GM23338 (cell line): Measurements from ENCODE around the gene R3HDM2. TPM values are rescaled to one million over a fixed set of nuclear protein-coding genes. Genes with fewer than 3 reads are reported as not detected.

ENCODE experiments used
- ATAC-seq: fragments of 200-7000 bp; cut with Tn5 transposase; 3 replicates; pipeline ENCODE4 v1.9.1; 2020
- DNase-seq: peaks from one replicate; pipeline ENCODE4 v3.0.0-alpha.2; 2015; ENCODE audit warnings: low spot score
- H2AFZ ChIP-seq: fragments of 200-600 bp; sonication (generic); 2 replicates; pipeline ENCODE4 v1.8.0; 2016; ENCODE audit warnings: antibody characterized with exemption, mild to moderate bottlenecking, moderate library complexity
- H3F3A ChIP-seq: fragments of 200-600 bp; sonication (generic); replicated peaks from 2 replicates; pipeline ENCODE4 v1.8.0; 2017; ENCODE audit warnings: antibody characterized with exemption, mixed run types, low read depth
- H3K27ac ChIP-seq: fragments of 200-600 bp; sonication (generic); 2 replicates; pipeline ENCODE4 v1.6.1; 2016; ENCODE audit warnings: low read depth
- H3K27me3 ChIP-seq: fragments of 200-600 bp; sonication (generic); 2 replicates; pipeline ENCODE4 v1.8.0; 2016; ENCODE audit warnings: mild to moderate bottlenecking, mixed run types, moderate library complexity; ENCODE audit not compliant: insufficient read depth
- H3K36me3 ChIP-seq: fragments of 200-600 bp; sonication (generic); 2 replicates; pipeline ENCODE4 v1.8.0; 2016; ENCODE audit warnings: mild to moderate bottlenecking; ENCODE audit not compliant: insufficient read depth
- H3K4me1 ChIP-seq: fragments of 200-600 bp; sonication (generic); 2 replicates; pipeline ENCODE4 v1.8.0; 2016; ENCODE audit warnings: mild to moderate bottlenecking, moderate library complexity; ENCODE audit not compliant: insufficient read depth
- H3K4me2 ChIP-seq: fragments of 200-600 bp; sonication (generic); 2 replicates; pipeline ENCODE4 v1.7.1; 2017; ENCODE audit warnings: mixed run types
- H3K4me3 ChIP-seq: fragments of 200-600 bp; sonication (generic); 2 replicates; pipeline ENCODE4 v1.6.1; 2016; ENCODE audit warnings: mixed run types
- H3K79me2 ChIP-seq: fragments of 200-600 bp; sonication (generic); replicated peaks from 2 replicates; pipeline ENCODE4 v1.8.0; 2017; ENCODE audit warnings: mild to moderate bottlenecking; ENCODE audit not compliant: insufficient read depth
- H3K9me2 ChIP-seq: fragments of 200-600 bp; sonication (generic); 2 replicates; pipeline ENCODE4 v1.8.0; 2017; ENCODE audit not compliant: insufficient read depth
- H4K20me1 ChIP-seq: fragments of 200-600 bp; sonication (generic); replicated peaks from 2 replicates; pipeline ENCODE4 v1.8.0; 2017; ENCODE audit warnings: mild to moderate bottlenecking; ENCODE audit not compliant: insufficient read depth
- H3K27ac Mint-ChIP-seq: 2 replicates; pipeline ENCODE4 v1.8.0; 2020; ENCODE audit warnings: inconsistent platforms, mild to moderate bottlenecking, moderate library complexity, mixed read lengths
- H3K27me3 Mint-ChIP-seq: 3 replicates; pipeline ENCODE4 v1.8.0; 2022; ENCODE audit warnings: low read depth, mild to moderate bottlenecking, moderate library complexity, mixed read lengths, inconsistent platforms; ENCODE audit not compliant: insufficient read depth, poor library complexity
- H3K36me3 Mint-ChIP-seq: 3 replicates; pipeline ENCODE4 v1.8.0; 2021; ENCODE audit warnings: low read depth, mild to moderate bottlenecking, inconsistent platforms, moderate library complexity, mixed read lengths
- H3K4me1 Mint-ChIP-seq: 3 replicates; pipeline ENCODE4 v1.8.0; 2020; ENCODE audit warnings: mild to moderate bottlenecking, inconsistent platforms, mixed read lengths
- H3K4me3 Mint-ChIP-seq: 3 replicates; pipeline ENCODE4 v1.8.0; 2021; ENCODE audit warnings: moderate library complexity, mild to moderate bottlenecking, inconsistent platforms, mixed read lengths
- H3K9me3 Mint-ChIP-seq: 3 replicates; pipeline ENCODE4 v1.8.0; 2020; ENCODE audit warnings: moderate library complexity, mild to moderate bottlenecking, inconsistent platforms, mixed read lengths
- CREB1 ChIP-seq: fragments of 250-450 bp; sonication (Bioruptor Pico); IDR thresholded peaks from 2 replicates; pipeline ENCODE4 v1.5.0; 2020; ENCODE audit warnings: low read depth, mild to moderate bottlenecking, moderate library complexity
- EZH2 ChIP-seq: fragments of 200-600 bp; sonication (generic); IDR thresholded peaks from one replicate; pipeline ENCODE4 v1.8.0; 2017; ENCODE audit warnings: antibody characterized with exemption, mild to moderate bottlenecking, low read depth; ENCODE audit not compliant: unreplicated experiment
- EZH2phosphoT487 ChIP-seq: fragments of 200-600 bp; sonication (generic); IDR thresholded peaks from one replicate; pipeline ENCODE4 v1.8.1; 2018; ENCODE audit warnings: antibody characterized with exemption; ENCODE audit not compliant: unreplicated experiment
- JUNB ChIP-seq: IDR thresholded peaks from one replicate; pipeline ENCODE4 v1.6.1; 2016; ENCODE audit warnings: antibody characterized with exemption; ENCODE audit not compliant: unreplicated experiment
- NANOG ChIP-seq: IDR thresholded peaks from 2 replicates; pipeline ENCODE4 v1.6.1; 2016; ENCODE audit warnings: antibody characterized with exemption, borderline replicate concordance
- POLR2AphosphoS5 ChIP-seq: IDR thresholded peaks from 2 replicates; pipeline ENCODE4 v1.6.1; 2016; ENCODE audit warnings: antibody characterized with exemption, low read depth
- REST ChIP-seq: IDR thresholded peaks from one replicate; pipeline ENCODE4 v1.6.1; 2018; ENCODE audit warnings: antibody characterized with exemption; ENCODE audit not compliant: unreplicated experiment
- STAT1 ChIP-seq: IDR thresholded peaks from one replicate; pipeline ENCODE4 v1.6.1; 2016; ENCODE audit warnings: antibody characterized with exemption; ENCODE audit not compliant: unreplicated experiment
- ZNF114 ChIP-seq: fragments of 250-450 bp; sonication (Bioruptor Pico); IDR thresholded peaks from 2 replicates; pipeline ENCODE4 v1.5.0; 2020; ENCODE audit warnings: mild to moderate bottlenecking, moderate library complexity
- ZNF331 ChIP-seq: fragments of 250-450 bp; sonication (Bioruptor Pico); IDR thresholded peaks from 2 replicates; pipeline ENCODE4 v1.5.0; 2020; ENCODE audit warnings: low read depth, mild to moderate bottlenecking, moderate library complexity
- polyA plus RNA-seq: library from polyadenylated mRNA; unstranded; fragments of >200 nt; fragmentation: Nextera tagmentation; extraction: Ambion mirVana; gene quantifications from 2 replicates; pipeline ENCODE4 v1.2.1, GENCODE V29; 2016
- total RNA-seq: library from RNA; depleted of rRNA; stranded (reverse); fragments of >200 nt; shearing (Covaris generic); gene quantifications from 2 replicates; pipeline ENCODE4 v1.2.3, GENCODE V29; 2014
- TF ChIP-seq, protein P1 (sequence below), 2 experiments: fragments of 200-600 bp in 1 of 2; sonication (generic) in 1 of 2; conservative IDR thresholded peaks; 2 replicates each; pipeline versions ENCODE4 v1.5.1 to v1.6.1; 2016 to 2017; ENCODE audit warnings: antibody characterized with exemption in 2 of 2, low read depth in 2 of 2, mild to moderate bottlenecking in 2 of 2, moderate library complexity in 1 of 2
- TF ChIP-seq, protein P2 (sequence below): IDR thresholded peaks from 2 replicates; pipeline ENCODE4 v1.6.1; 2016; ENCODE audit warnings: antibody characterized with exemption

Gene R3HDM2
- total and polyA plus RNA-seq, 2 experiments from 2014 or later: 9.6 to 19.6 TPM

DNA sequence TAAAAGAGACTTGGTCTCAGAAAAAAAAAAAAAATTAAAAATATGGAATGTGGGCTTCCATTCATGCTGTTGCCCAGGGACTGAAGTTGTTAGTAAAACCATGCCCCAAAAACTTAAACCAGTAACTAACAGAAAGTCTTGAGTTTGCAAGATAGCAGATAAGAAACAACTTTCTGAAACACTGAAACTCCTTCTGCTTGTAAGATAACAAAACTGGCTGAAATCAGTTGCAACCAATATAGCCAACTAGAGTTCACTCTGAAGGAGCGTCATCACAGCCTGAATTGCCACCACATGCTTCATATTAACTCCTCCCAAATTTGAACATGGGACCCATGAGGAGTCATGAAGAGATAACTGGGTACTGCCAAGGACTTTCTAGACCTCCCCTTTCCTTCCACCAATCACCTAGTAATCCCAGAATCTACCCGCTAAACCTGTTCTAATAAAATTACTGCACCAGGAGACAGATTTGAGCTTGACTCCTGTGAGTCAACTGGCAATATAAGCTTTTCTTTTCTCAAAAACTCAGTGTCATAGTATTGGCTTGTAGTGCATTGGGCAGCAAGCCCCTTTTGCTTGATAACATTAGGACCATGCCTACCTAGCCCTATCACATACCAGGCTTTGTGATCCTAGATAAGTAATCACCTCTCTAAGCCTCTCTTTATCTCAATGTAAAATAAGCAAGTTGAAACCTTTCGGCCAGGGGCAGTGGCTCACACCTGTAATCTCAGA, 53.6 kb downstream of the R3HDM2 start:
- DNase-seq (peak; percentile 14), ATAC-seq (peak; percentile 39)
- no peaks in the 10 kb centered on the region for H3K36me3 ChIP-seq
- H3K27ac Mint-ChIP-seq: no peak overlapping the region
- no peaks in the 10 kb centered on the region for H3F3A ChIP-seq
- peaks cover 6% of the 10 kb centered on the region for H3K27me3 Mint-ChIP-seq
- H3K4me3 Mint-ChIP-seq: no peak overlapping the region
- H3K27ac ChIP-seq: peak overlapping the region; percentile 4; the same call in 1 of the 2 replicates
- no peak overlapping the region for H2AFZ ChIP-seq
- H3K9me2 ChIP-seq: no peaks in the 10 kb centered on the region
- no peaks in the 10 kb centered on the region for H3K4me1 ChIP-seq
- H3K79me2 ChIP-seq: no peaks in the 10 kb centered on the region
- H3K4me3 ChIP-seq: no peak overlapping the region
- no peak for TF ChIP-seq JUNB
- TF ChIP-seq CREB1: no peak
- TF ChIP-seq, protein P1, sequence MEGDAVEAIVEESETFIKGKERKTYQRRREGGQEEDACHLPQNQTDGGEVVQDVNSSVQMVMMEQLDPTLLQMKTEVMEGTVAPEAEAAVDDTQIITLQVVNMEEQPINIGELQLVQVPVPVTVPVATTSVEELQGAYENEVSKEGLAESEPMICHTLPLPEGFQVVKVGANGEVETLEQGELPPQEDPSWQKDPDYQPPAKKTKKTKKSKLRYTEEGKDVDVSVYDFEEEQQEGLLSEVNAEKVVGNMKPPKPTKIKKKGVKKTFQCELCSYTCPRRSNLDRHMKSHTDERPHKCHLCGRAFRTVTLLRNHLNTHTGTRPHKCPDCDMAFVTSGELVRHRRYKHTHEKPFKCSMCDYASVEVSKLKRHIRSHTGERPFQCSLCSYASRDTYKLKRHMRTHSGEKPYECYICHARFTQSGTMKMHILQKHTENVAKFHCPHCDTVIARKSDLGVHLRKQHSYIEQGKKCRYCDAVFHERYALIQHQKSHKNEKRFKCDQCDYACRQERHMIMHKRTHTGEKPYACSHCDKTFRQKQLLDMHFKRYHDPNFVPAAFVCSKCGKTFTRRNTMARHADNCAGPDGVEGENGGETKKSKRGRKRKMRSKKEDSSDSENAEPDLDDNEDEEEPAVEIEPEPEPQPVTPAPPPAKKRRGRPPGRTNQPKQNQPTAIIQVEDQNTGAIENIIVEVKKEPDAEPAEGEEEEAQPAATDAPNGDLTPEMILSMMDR (conservative IDR thresholded peaks at IDR 0.05; ENCODE audit: low read depth in 2 of 2): no peak
- no peak for TF ChIP-seq STAT1
- no peak for TF ChIP-seq ZNF331 (CRISPR knock-in tag)
- TF ChIP-seq, protein P2, sequence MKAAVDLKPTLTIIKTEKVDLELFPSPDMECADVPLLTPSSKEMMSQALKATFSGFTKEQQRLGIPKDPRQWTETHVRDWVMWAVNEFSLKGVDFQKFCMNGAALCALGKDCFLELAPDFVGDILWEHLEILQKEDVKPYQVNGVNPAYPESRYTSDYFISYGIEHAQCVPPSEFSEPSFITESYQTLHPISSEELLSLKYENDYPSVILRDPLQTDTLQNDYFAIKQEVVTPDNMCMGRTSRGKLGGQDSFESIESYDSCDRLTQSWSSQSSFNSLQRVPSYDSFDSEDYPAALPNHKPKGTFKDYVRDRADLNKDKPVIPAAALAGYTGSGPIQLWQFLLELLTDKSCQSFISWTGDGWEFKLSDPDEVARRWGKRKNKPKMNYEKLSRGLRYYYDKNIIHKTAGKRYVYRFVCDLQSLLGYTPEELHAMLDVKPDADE: no peak
- no peak for TF ChIP-seq POLR2AphosphoS5
- TF ChIP-seq REST: no peak
- H3K27me3 ChIP-seq: no peaks in the 10 kb centered on the region
- no peaks in the 10 kb centered on the region for H3K4me1 Mint-ChIP-seq
- H3K9me3 Mint-ChIP-seq: no peaks in the 10 kb centered on the region
- no peaks in the 10 kb centered on the region for H3K36me3 Mint-ChIP-seq
- no peaks in the 10 kb centered on the region for H4K20me1 ChIP-seq
- no peak overlapping the region for H3K4me2 ChIP-seq

DNA sequence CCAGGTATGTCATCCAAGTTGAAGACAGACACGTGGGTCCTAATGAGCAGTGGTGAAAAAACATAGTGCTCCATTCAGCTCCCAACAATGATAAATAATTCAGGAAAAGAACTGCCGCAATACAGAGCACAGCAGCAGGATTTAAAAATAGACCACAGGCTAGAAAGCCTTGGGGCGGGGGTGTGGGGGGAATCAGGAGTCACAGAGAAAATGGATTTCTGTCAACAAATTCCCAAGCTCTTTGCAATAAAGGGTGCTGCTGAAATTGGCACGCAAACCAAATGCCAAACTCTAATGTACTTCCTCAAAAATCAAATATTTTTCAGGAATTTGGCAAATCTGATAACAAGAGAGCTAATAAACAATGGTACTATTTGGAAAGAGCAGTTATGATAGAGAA, 58.6 kb downstream of the R3HDM2 start:
- peaks cover 5% of the 10 kb centered on the region for H3K27me3 Mint-ChIP-seq
- H3K27ac ChIP-seq: no peak overlapping the region
- no peak overlapping the region for H3K4me3 ChIP-seq
- DNase-seq (no peak), ATAC-seq (no peak)
- H3K4me1 Mint-ChIP-seq: no peaks in the 10 kb centered on the region
- H3K36me3 Mint-ChIP-seq: peaks cover 3% of the 10 kb centered on the region
- no peaks in the 10 kb centered on the region for H3K79me2 ChIP-seq
- peaks cover 3% of the 10 kb centered on the region; the same call in 1 of the 3 replicates for H3K9me3 Mint-ChIP-seq
- no peaks in the 10 kb centered on the region for H3K4me1 ChIP-seq
- no peaks in the 10 kb centered on the region for H4K20me1 ChIP-seq
- TF ChIP-seq EZH2phosphoT487 (no peak), ZNF114 (CRISPR knock-in tag) (no peak), EZH2 (no peak), CREB1 (no peak), STAT1 (no peak), JUNB (no peak), NANOG (no peak), POLR2AphosphoS5 (no peak), ZNF331 (CRISPR knock-in tag) (no peak)
- TF ChIP-seq, protein P2: no peak
- TF ChIP-seq, protein P1 (conservative IDR thresholded peaks at IDR 0.05; ENCODE audit: low read depth in 2 of 2): no peak
- H3K27ac Mint-ChIP-seq: no peak overlapping the region
- H3K27me3 ChIP-seq: no peaks in the 10 kb centered on the region
- peaks cover 3% of the 10 kb centered on the region; the same call in 1 of the 2 replicates for H3K36me3 ChIP-seq
- no peaks in the 10 kb centered on the region for H3K9me2 ChIP-seq
- H3K4me2 ChIP-seq: no peak overlapping the region
- no peak overlapping the region for H3K4me3 Mint-ChIP-seq
- no peak overlapping the region for H2AFZ ChIP-seq
- no peaks in the 10 kb centered on the region for H3F3A ChIP-seq
